ENCODE measurements around the gene TUB. TPM values are rescaled to one million over a fixed set of nuclear protein-coding genes. Genes with fewer than 3 reads are reported as not detected.
A peak's percentile ranks its signal among the peaks of the same experiment; 100 is the strongest.

Gene TUB
- total RNA-seq, 1 experiment from 2014 or later: not detected

- H3K4me2 ChIP-seq: no peak overlapping the region
- no peak overlapping the region for H2AFZ ChIP-seq
- no TSS peak for BruUV-seq (replicated peaks)
- intact Hi-C loops (cut with micrococcal nuclease; ENCODE audit: unreplicated experiment): loop anchor here (1.0 to 2.0 kb wide), 2 partner anchors 93 to 1000 kb away; no protein-coding TSS in a partner anchor
- ChIA-PET CTCF (interaction anchor here (0.9 to 2.6 kb wide), 5 partner anchors 9 to 206 kb away, joined by 3 to 22 read pairs (median 4); no protein-coding TSS in a partner anchor), POLR2A (ENCODE audit: unreplicated experiment) (interaction anchor here (0.6 kb wide), 1 partner anchor 734 kb away, joined by 27 read pairs; no protein-coding TSS in a partner anchor)
- H4K20me1 ChIP-seq (ENCODE audit: insufficient read depth): no peaks in the 10 kb centered on the region
- no peaks in the 10 kb centered on the region for H3K79me2 ChIP-seq (ENCODE audit: low read depth)
- H3K4me3 ChIP-seq: no peak overlapping the region
- no peak overlapping the region for H3K27ac ChIP-seq
- H3K36me3 ChIP-seq (ENCODE audit: low read depth): no peaks in the 10 kb centered on the region
- H3K4me1 ChIP-seq (replicated peaks; ENCODE audit: insufficient read depth): no peaks in the 10 kb centered on the region
- no peak for DNase-seq
- no peaks in the 10 kb centered on the region for H3K9me2 ChIP-seq (ENCODE audit: insufficient read depth)
- no peaks in the 10 kb centered on the region for H3K9me3 ChIP-seq (ENCODE audit: insufficient read depth, low read depth)
- no peaks in the 10 kb centered on the region for H3F3A ChIP-seq (ENCODE audit: insufficient read depth, low read depth)
- no peak for TF ChIP-seq CTCF (conservative IDR thresholded peaks at IDR 0.05)
- no peak for TF ChIP-seq EZH2 (IDR thresholded peaks at IDR 0.05; ENCODE audit: low read depth)
- H3K27me3 ChIP-seq (ENCODE audit: insufficient read depth, low read depth): no peaks in the 10 kb centered on the region
These were observed 17.9 kb downstream of the TUB start for GRCh38 chr11:8098879-8099278.

- TF ChIP-seq EZH2 (IDR thresholded peaks at IDR 0.05; ENCODE audit: low read depth): no peak
- TF ChIP-seq CTCF (conservative IDR thresholded peaks at IDR 0.05): peak; percentile 85
- H2AFZ ChIP-seq: no peak overlapping the region
- H3K9me3 ChIP-seq (ENCODE audit: insufficient read depth, low read depth): no peaks in the 10 kb centered on the region
- H3K27ac ChIP-seq: no peak overlapping the region
- no peaks in the 10 kb centered on the region for H4K20me1 ChIP-seq (ENCODE audit: insufficient read depth)
- H3F3A ChIP-seq (ENCODE audit: insufficient read depth, low read depth): no peaks in the 10 kb centered on the region
- no peaks in the 10 kb centered on the region for H3K79me2 ChIP-seq (ENCODE audit: low read depth)
- no peak overlapping the region for H3K4me3 ChIP-seq
- BruUV-seq (replicated peaks): no TSS peak
- H3K4me2 ChIP-seq: no peak overlapping the region
- no peaks in the 10 kb centered on the region for H3K27me3 ChIP-seq (ENCODE audit: insufficient read depth, low read depth)
- H3K36me3 ChIP-seq (ENCODE audit: low read depth): no peaks in the 10 kb centered on the region
- no peaks in the 10 kb centered on the region for H3K9me2 ChIP-seq (ENCODE audit: insufficient read depth)
- peak; percentile 42 to 66 for DNase-seq
- intact Hi-C loops (cut with micrococcal nuclease; ENCODE audit: unreplicated experiment): loop anchor here (1.0 to 2.0 kb wide), 2 partner anchors 93 to 1001 kb away; no protein-coding TSS in a partner anchor
- no peaks in the 10 kb centered on the region for H3K4me1 ChIP-seq (replicated peaks; ENCODE audit: insufficient read depth)
- CTCF ChIA-PET: interaction anchor here (0.5 to 2.6 kb wide), 7 partner anchors 9 to 1045 kb away, joined by 3 to 22 read pairs (median 4); no protein-coding TSS in a partner anchor
- POLR2A ChIA-PET (ENCODE audit: unreplicated experiment): interaction anchor here (0.6 kb wide), 1 partner anchor 733 kb away, joined by 27 read pairs; no protein-coding TSS in a partner anchor
These were observed 18.4 kb downstream of the TUB start for GRCh38 chr11:8099291-8099899.

GRCh38 chr11:8100158-8100557, 19.1 kb downstream of the TUB start:
- no peak for DNase-seq
- H3K4me3 ChIP-seq: no peak overlapping the region
- no peaks in the 10 kb centered on the region for H3K9me3 ChIP-seq (ENCODE audit: insufficient read depth, low read depth)
- H3F3A ChIP-seq (ENCODE audit: insufficient read depth, low read depth): no peaks in the 10 kb centered on the region
- CTCF ChIA-PET: interaction anchor here (1.1 to 2.6 kb wide), 2 partner anchors 69 to 94 kb away, joined by 3 to 22 read pairs; no protein-coding TSS in a partner anchor
- H3K79me2 ChIP-seq (ENCODE audit: low read depth): no peaks in the 10 kb centered on the region
- no peaks in the 10 kb centered on the region for H3K36me3 ChIP-seq (ENCODE audit: low read depth)
- no peaks in the 10 kb centered on the region for H3K4me1 ChIP-seq (replicated peaks; ENCODE audit: insufficient read depth)
- no peaks in the 10 kb centered on the region for H3K9me2 ChIP-seq (ENCODE audit: insufficient read depth)
- no TSS peak for BruUV-seq (replicated peaks)
- TF ChIP-seq EZH2 (IDR thresholded peaks at IDR 0.05; ENCODE audit: low read depth) (no peak), CTCF (conservative IDR thresholded peaks at IDR 0.05) (no peak)
- H4K20me1 ChIP-seq (ENCODE audit: insufficient read depth): no peaks in the 10 kb centered on the region
- H3K27ac ChIP-seq: no peak overlapping the region
- no peak overlapping the region for H2AFZ ChIP-seq
- POLR2A ChIA-PET (ENCODE audit: unreplicated experiment): no interaction called here
- intact Hi-C loops (cut with micrococcal nuclease; ENCODE audit: unreplicated experiment): no loop called here
- H3K4me2 ChIP-seq: no peak overlapping the region
- H3K27me3 ChIP-seq (ENCODE audit: insufficient read depth, low read depth): no peaks in the 10 kb centered on the region
